ENCODE results near the gene RHBDL3.

RHBDL3 gene

GRCh38 chr17:32357615-32358014 is 92.0 kb downstream of the RHBDL3 start:
- no peak for DNase-seq (ENCODE audit: low spot score)

GRCh38 chr17:32361270-32361669 is 95.6 kb downstream of the RHBDL3 start:
- DNase-seq (ENCODE audit: low spot score), result no peak

GRCh38 chr17:32370426-32370825 is 104.8 kb downstream of the RHBDL3 start:
- DNase-seq (ENCODE audit: low spot score), result no peak
